NCI-H187 (cell line): Measurements from ENCODE around the gene SDK1.
"Not testable (repeated sequence)": the region's sequence is repeated elsewhere in the genome, so short reads cannot be mapped to it uniquely, and the experiment has no call there.

Experiments
- DNase-seq, 2 experiments: peaks; one replicate each; lab custom pipeline; 2025; lab: John Stamatoyannopoulos, UW

SDK1 gene

GRCh38 chr7:4314316-4314715 is 1013.3 kb downstream of the SDK1 start:
- DNase-seq: not testable (repeated sequence)
